Left lung (tissue), 10 donors: Measurements from ENCODE around the gene OVAAL. TPM values are rescaled to one million over a fixed set of nuclear protein-coding genes. Genes with fewer than 3 reads are reported as not detected.

ENCODE experiments used
- ATAC-seq: fragments of 200-7000 bp; cut with Tn5 transposase; one replicate; pipeline ENCODE4 v1.9.1; 2020; ENCODE audit warnings: moderate library complexity
- DNase-seq, 4 donors: peaks; one replicate each; pipeline ENCODE4 v3.0.0-alpha.2; 2013 to 2020
- H3K27ac ChIP-seq, 2 donors: fragments of 200-600 bp; sonication (generic) in 1 of 2; one replicate each; pipeline versions ENCODE4 v1.5.0 to v1.8.0; 2020 to 2021
- H3K27me3 ChIP-seq, 2 donors: fragments of 200-600 bp; sonication (generic) in 1 of 2; one replicate each; pipeline versions ENCODE4 v1.5.0 to v1.8.0; 2020 to 2021
- H3K36me3 ChIP-seq, 2 donors: fragments of 200-600 bp; sonication (generic) in 1 of 2; one replicate each; pipeline versions ENCODE4 v1.5.0 to v1.8.0; 2020 to 2021
- H3K4me1 ChIP-seq, 2 donors: fragments of 200-600 bp; one replicate each; pipeline ENCODE4 v1.8.0; 2021
- H3K4me3 ChIP-seq, 2 donors: fragments of 200-600 bp; sonication (generic) in 1 of 2; one replicate each; pipeline versions ENCODE4 v1.5.0 to v1.8.0; 2020 to 2021; ENCODE audit warnings: mild to moderate bottlenecking in 1 of 2
- H3K9me3 ChIP-seq, 2 donors: fragments of 200-600 bp; sonication (generic) in 1 of 2; one replicate each; pipeline versions ENCODE4 v1.5.0 to v1.8.0; 2020 to 2021
- CTCF ChIP-seq, 2 donors: fragments of 200-600 bp; sonication (generic) in 1 of 2; IDR thresholded peaks; one replicate each; pipeline versions ENCODE4 v1.5.0 to v1.8.0; 2021; ENCODE audit warnings: antibody characterized with exemption in 2 of 2
- intact Hi-C, 2 donors: fragments of 100-400 bp; cut with DNase I; formaldehyde crosslinking; loops; one replicate each; pipeline versions ENCODE4 v1.11.2 to v1.14.2; 2022
- polyA plus RNA-seq, 6 donors: library from polyadenylated mRNA; unstranded; fragments of 120-200 nt; gene quantifications; one replicate each; pipeline ENCODE4 v1.2.1, GENCODE V29; 2013; ENCODE audit not compliant: insufficient read length in 6 of 6
- total RNA-seq, 2 donors: library from RNA; stranded (reverse); fragmentation: NEBNext Ultra II Directional; extraction: Animal tissue kit (Norgen Biotek cat#: 25700); gene quantifications; one replicate each; pipeline ENCODE4 v1.2.1, GENCODE V29; 2021
- donor health status: DM: no; HTN: yes; CAD: no.
- donor health status: DM: no; HTN: no; CAD: no.

The OVAAL gene
- total and polyA plus RNA-seq, 8 donors = not detected

GRCh38 chr1:180597520-180597919, 38.8 kb downstream of the OVAAL start:
- no peak overlapping the region for H3K4me3 ChIP-seq
- TF ChIP-seq CTCF (IDR thresholded peaks at IDR 0.05) = no peak
- no peaks in the 10 kb centered on the region for H3K4me1 ChIP-seq
- no peaks in the 10 kb centered on the region for H3K9me3 ChIP-seq
- H3K27ac ChIP-seq = no peak overlapping the region
- intact Hi-C loops = no loop called here
- ATAC-seq (no peak), DNase-seq (no peak)
- no peaks in the 10 kb centered on the region for H3K27me3 ChIP-seq
- H3K36me3 ChIP-seq = no peaks in the 10 kb centered on the region

- Histone ChIP-seq H3K4me3 (no peak overlapping the region), H3K27me3 (no peaks in the 10 kb centered on the region), H3K4me1 (no peaks in the 10 kb centered on the region), H3K36me3 (no peaks in the 10 kb centered on the region), H3K9me3 (no peaks in the 10 kb centered on the region), H3K27ac (no peak overlapping the region)
- DNase-seq (no peak), ATAC-seq (peak; percentile 84)
- intact Hi-C loops = no loop called here
- no peak for TF ChIP-seq CTCF (IDR thresholded peaks at IDR 0.05)
Observed at GRCh38 chr1:180598333-180598974, 39.7 kb downstream of the OVAAL start.

GRCh38 chr1:180600343-180600742, 41.6 kb downstream of the OVAAL start:
- H3K4me1 ChIP-seq = no peaks in the 10 kb centered on the region
- H3K4me3 ChIP-seq = no peak overlapping the region
- TF ChIP-seq CTCF (IDR thresholded peaks at IDR 0.05) = no peak
- ATAC-seq (no peak), DNase-seq (no peak)
- no peaks in the 10 kb centered on the region for H3K36me3 ChIP-seq
- H3K27ac ChIP-seq = no peak overlapping the region
- H3K27me3 ChIP-seq = no peaks in the 10 kb centered on the region
- intact Hi-C loops = no loop called here
- no peaks in the 10 kb centered on the region for H3K9me3 ChIP-seq

DNA sequence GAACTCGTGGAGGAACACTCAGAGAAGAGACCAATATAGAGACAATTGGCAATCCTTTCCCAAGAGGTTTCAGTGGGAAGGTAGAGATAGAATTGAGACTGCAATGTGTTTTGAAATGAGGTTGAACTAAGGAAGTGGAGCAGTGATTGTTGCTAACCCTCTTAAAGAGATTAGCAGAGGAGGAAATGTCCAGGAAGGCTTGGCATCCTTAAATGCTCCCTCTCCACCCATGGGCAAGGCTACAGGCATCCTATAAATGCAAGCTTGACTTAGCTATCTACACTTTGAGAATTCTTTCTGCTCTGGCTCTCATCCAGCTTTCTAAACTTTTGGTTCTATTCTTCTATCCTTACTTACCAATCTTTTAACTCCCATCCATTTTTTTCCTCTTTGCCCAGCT, 42.7 kb downstream of the OVAAL start:
- Histone ChIP-seq H3K27ac (no peak overlapping the region), H3K4me3 (no peak overlapping the region), H3K27me3 (no peaks in the 10 kb centered on the region), H3K36me3 (no peaks in the 10 kb centered on the region), H3K4me1 (no peaks in the 10 kb centered on the region), H3K9me3 (no peaks in the 10 kb centered on the region)
- no peak for TF ChIP-seq CTCF (IDR thresholded peaks at IDR 0.05)
- ATAC-seq = no peak
- DNase-seq = no peak
- intact Hi-C loops = no loop called here

DNA sequence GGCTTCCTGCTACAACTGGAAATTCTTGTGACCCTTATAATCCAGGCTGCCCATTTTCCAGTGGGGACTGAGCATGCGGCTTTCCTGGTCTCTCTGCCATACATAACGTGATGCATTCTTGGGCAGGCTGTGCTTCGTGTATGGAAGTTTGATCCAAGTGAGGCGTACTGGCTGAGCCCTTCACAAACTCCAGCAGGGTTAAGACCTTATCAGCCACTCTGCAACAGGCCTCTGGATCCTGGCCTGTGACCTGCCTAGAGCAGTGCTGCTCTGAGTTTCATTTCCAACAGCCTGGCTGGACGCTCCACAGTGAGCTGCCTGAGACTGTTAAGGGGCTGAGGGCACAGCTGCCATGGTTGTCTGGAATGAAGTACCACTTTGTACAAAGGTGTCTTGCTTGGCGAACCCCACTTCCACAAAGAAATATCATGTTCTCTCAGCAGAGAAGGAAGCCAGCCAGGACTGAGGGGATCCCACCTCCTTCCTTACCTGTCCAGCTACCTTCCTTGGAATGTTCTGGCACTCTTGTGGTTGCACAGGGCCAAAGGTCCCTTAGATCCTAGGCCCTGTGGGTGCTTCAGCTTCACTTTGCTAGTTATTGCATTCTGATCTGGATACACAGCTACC, 44.6 kb downstream of the OVAAL start:
- no peak for ATAC-seq
- intact Hi-C loops = no loop called here

More for the DNA sequence above, 44.6 kb downstream of the OVAAL start:
- Histone ChIP-seq H3K9me3 (no peaks in the 10 kb centered on the region), H3K4me3 (no peak overlapping the region), H3K27ac (no peak overlapping the region), H3K4me1 (no peaks in the 10 kb centered on the region), H3K27me3 (no peaks in the 10 kb centered on the region), H3K36me3 (no peaks in the 10 kb centered on the region)
- DNase-seq = no peak
- TF ChIP-seq CTCF (IDR thresholded peaks at IDR 0.05) = no peak
